Activated naive CD8-positive, alpha-beta T cell treated with anti-CD3 and anti-CD28 coated beads, Interleukin-2, amount 10 ng/mL, durations not matched to agents 7 days and 5 days (primary cell): Measurements from ENCODE around the gene CHST11. TPM values are rescaled to one million over a fixed set of nuclear protein-coding genes. Genes with fewer than 3 reads are reported as not detected.

Experiments
- ATAC-seq: fragments of 150-1000 bp; cut with Tn5 transposase; one replicate; pipeline ENCODE4 v1.10.0; 2021; ENCODE audit warnings: low read depth, moderate library complexity
- POLR2A ChIA-PET: fragments of 350-600 bp; sonication (Branson Sonifier 250); formaldehyde crosslinking; loops from one replicate; lab custom pipeline; 2021; ENCODE audit warnings: antibody characterized with exemption; lab: Charles Lee
- DNase-seq: peaks from one replicate; pipeline ENCODE4 v3.0.0; 2021
- H3K27ac Mint-ChIP-seq: one replicate; pipeline ENCODE4 v1.8.0; 2022; ENCODE audit warnings: mild to moderate bottlenecking, mixed read lengths
- H3K27me3 Mint-ChIP-seq: one replicate; pipeline ENCODE4 v1.8.0; 2022; ENCODE audit warnings: mild to moderate bottlenecking, moderate library complexity, mixed read lengths
- H3K36me3 Mint-ChIP-seq: one replicate; pipeline ENCODE4 v1.8.0; 2021; ENCODE audit warnings: mild to moderate bottlenecking, mixed read lengths
- H3K4me1 Mint-ChIP-seq: one replicate; pipeline ENCODE4 v1.8.0; 2021; ENCODE audit warnings: mixed read lengths
- H3K4me3 Mint-ChIP-seq: one replicate; pipeline ENCODE4 v1.8.0; 2022; ENCODE audit warnings: mild to moderate bottlenecking, moderate library complexity, mixed read lengths
- H3K9me3 Mint-ChIP-seq: one replicate; pipeline ENCODE4 v1.8.0; 2021; ENCODE audit warnings: mixed read lengths
- total RNA-seq, 2 experiments: library from RNA; stranded (reverse); gene quantifications; one replicate each; pipeline ENCODE4 v1.2.3, GENCODE V29; 2021

CHST11 gene
- total RNA-seq, 2 experiments from 2014 or later = 64.9 to 72.9 TPM

GRCh38 chr12:104506676-104507401, 50.1 kb downstream of the CHST11 start:
- no peak for DNase-seq
- Mint-ChIP-seq H3K4me3 (no peak overlapping the region), H3K36me3 (peaks cover 59% of the 10 kb centered on the region), H3K4me1 (peaks cover 68% of the 10 kb centered on the region), H3K27ac (peak overlapping the region; percentile 39), H3K27me3 (no peaks in the 10 kb centered on the region), H3K9me3 (peaks cover 7% of the 10 kb centered on the region)
- POLR2A ChIA-PET = no interaction called here
- ATAC-seq = no peak

DNA sequence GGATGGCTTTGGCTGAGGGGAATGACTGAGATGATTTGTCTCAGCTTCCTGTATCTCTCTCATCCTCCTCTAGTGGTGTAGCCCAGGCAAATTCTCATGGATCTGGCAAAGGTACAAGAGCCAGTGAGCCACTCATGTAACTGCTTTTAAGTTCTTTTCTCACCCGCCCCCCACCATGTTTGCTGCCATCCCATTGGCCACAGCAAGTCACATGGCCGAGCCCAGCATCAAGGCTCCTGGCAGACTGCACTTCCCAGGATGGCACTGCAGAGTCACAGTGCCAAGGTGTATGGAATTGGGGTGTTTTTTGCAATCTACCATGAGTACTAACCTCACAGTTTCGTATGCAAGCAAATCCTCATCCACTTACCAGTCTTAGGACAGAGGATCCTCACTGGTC, 50.9 kb downstream of the CHST11 start:
- no peaks in the 10 kb centered on the region for H3K27me3 Mint-ChIP-seq
- ATAC-seq = no peak
- H3K4me3 Mint-ChIP-seq = no peak overlapping the region
- H3K36me3 Mint-ChIP-seq = peaks cover 62% of the 10 kb centered on the region
- H3K9me3 Mint-ChIP-seq = peaks cover 7% of the 10 kb centered on the region
- no peak for DNase-seq
- H3K27ac Mint-ChIP-seq = no peak overlapping the region
- POLR2A ChIA-PET = no interaction called here
- H3K4me1 Mint-ChIP-seq = peaks cover 60% of the 10 kb centered on the region

DNA sequence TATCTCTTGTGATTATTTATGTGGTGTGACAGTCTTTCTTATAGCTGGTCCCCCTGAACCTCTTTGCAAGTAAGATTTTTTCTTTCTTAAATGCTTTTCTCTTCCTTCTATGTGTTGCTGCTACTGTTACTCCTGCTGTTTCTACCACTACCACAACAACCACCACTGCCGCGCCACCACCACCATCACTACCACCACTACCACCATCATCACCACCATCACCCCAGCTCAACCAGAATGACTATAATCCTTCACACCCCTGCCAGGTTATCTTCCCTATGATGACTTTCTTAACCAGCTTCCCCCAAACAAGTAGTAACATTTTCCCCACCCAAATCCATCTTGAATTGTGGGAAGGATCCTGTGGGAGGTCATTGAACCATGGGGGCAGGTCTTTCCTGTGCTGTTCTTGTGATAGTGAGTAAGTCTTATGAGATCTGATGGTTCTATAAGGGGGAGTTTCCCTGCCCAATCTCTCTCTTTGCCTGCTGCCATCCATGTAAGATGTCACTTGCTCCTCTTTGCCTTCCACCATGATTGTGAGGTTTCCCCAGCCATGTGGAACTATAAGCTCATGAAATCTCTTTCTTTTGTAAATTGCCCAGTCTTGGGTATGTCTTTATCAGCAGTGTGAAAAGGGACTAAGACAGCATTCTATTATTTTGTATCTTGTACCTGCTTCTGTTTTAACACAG, 52.2 kb downstream of the CHST11 start:
- POLR2A ChIA-PET = interaction anchor here (1.0 to 1.7 kb wide), 3 partner anchors 9 to 48 kb away, joined by 3 to 4 read pairs (median 4); no protein-coding TSS in a partner anchor
- peaks cover 59% of the 10 kb centered on the region for H3K36me3 Mint-ChIP-seq

DNA sequence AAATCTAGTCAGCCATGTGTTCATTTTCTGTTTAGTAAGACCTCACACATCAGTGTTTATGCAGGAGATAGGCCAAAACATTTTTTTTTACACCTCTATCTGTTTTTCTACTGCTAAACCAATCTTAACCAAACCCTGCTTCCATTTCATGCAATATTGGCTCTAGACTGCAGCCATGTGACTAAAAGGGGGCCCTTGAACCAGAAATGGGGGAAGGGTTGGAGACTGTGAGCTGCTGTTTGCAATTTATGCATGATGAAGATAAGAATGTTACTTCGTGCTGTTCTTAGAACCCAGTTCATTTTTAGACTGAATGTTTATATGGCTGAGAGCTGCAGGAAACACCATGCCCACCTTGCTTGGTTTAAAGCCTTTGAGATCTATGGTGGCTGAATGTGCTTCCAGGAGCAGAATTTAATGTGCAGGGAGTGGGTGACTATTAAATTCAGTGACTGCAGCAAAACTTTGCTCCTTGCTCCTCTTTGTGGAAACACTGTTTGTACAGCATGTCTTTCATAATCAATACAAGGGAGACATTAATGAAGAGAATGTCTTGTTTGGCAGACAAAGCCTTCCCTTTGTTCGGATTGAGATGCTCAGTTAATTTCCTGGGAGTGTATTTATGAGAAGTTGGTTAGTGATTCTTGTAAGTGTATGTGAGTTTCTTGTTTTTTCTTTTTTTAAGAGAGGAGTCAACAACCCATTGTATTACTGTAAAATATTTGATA, 53.6 kb downstream of the CHST11 start:
- DNase-seq (no peak), ATAC-seq (peak; percentile 73)
- peaks cover 50% of the 10 kb centered on the region for H3K4me1 Mint-ChIP-seq
- no peaks in the 10 kb centered on the region for H3K27me3 Mint-ChIP-seq
- peaks cover 64% of the 10 kb centered on the region for H3K36me3 Mint-ChIP-seq
- H3K9me3 Mint-ChIP-seq = peaks cover 8% of the 10 kb centered on the region
- POLR2A ChIA-PET = interaction anchor here (0.8 to 1.3 kb wide), 4 partner anchors 32 to 49 kb away, joined by 3 to 5 read pairs (median 4); no protein-coding TSS in a partner anchor
- peak overlapping the region; percentile 74 for H3K27ac Mint-ChIP-seq
- H3K4me3 Mint-ChIP-seq = peak overlapping the region; percentile 58

More for the DNA sequence above, 52.2 kb downstream of the CHST11 start:
- no peaks in the 10 kb centered on the region for H3K27me3 Mint-ChIP-seq
- peaks cover 49% of the 10 kb centered on the region for H3K4me1 Mint-ChIP-seq
- H3K9me3 Mint-ChIP-seq = peaks cover 8% of the 10 kb centered on the region
- no peak for DNase-seq
- no peak overlapping the region for H3K4me3 Mint-ChIP-seq
- peak overlapping the region; percentile 10 for H3K27ac Mint-ChIP-seq
- no peak for ATAC-seq

GRCh38 chr12:104510873-104511440, 54.2 kb downstream of the CHST11 start:
- Mint-ChIP-seq H3K27me3 (no peaks in the 10 kb centered on the region), H3K36me3 (peaks cover 60% of the 10 kb centered on the region), H3K27ac (no peak overlapping the region), H3K4me3 (peak overlapping the region; percentile 58), H3K4me1 (peaks cover 52% of the 10 kb centered on the region), H3K9me3 (peaks cover 8% of the 10 kb centered on the region)
- POLR2A ChIA-PET = interaction anchor here (0.8 to 1.0 kb wide), 2 partner anchors 33 to 42 kb away, joined by 3 to 5 read pairs; no protein-coding TSS in a partner anchor
- ATAC-seq (no peak), DNase-seq (no peak)

DNA sequence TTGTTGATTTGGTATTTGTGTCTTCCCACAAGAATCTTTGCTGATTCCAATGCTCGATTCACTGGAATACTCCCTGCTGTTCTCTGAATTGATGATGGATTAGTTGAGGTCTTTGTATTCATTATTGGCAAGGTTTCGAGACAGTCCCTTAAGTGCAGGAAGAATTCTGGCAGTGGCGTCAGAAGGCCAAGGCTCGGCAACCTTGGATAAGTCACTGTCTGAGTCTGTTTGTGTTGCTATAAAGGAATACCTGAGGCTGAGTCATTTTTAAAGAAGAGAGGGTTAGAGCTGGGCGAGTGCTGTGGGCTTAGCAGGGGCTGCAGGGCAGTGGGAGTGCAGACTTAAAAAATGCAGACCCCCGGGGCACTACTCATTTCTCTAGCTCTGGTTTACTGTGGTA, 56.9 kb downstream of the CHST11 start:
- H3K27me3 Mint-ChIP-seq = no peaks in the 10 kb centered on the region
- ATAC-seq = no peak

DNA sequence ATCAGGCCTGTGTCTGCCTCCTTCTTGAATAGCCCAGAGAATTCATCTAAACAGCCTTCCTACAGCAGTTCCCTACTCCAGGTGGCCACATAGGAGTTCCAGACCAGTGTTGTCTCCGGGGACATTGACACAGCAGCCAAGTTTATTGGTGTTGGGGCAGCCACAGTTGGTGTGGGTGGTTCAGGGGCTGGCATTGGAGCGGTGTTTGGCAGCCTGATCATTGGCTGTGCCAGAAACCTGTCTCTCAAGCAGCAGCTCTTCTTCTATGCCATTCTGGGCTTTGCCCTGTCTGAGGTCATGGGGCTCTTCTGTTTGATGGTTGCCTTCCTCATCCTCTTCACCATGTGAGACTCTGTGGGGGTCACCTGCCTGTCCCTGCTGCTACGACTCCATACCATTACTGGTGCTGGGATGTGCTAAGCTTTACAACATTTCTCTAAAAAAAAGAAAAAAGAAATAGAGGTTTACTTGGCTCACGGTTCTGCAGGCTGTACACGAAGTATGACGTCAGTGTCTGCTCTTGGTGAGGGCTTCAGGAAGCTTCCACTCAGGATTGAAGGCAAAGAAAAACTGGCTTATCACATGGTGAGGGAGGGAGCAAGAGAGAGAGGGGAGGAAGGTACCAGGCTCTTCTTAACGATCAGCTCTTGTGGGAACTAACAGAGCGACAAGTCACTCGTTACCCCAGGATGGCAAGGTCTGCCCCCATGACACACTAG, 57.5 kb downstream of the CHST11 start:
- POLR2A ChIA-PET = interaction anchor here (0.5 kb wide), 1 partner anchor 30 kb away, joined by 4 read pairs; no protein-coding TSS in a partner anchor
- peaks cover 54% of the 10 kb centered on the region for H3K4me1 Mint-ChIP-seq
- DNase-seq (no peak), ATAC-seq (no peak)
- peak overlapping the region; percentile 12 for H3K27ac Mint-ChIP-seq
- peaks cover 36% of the 10 kb centered on the region for H3K36me3 Mint-ChIP-seq
- H3K27me3 Mint-ChIP-seq = no peaks in the 10 kb centered on the region
- no peak overlapping the region for H3K4me3 Mint-ChIP-seq
- H3K9me3 Mint-ChIP-seq = peaks cover 4% of the 10 kb centered on the region

More for the DNA sequence above, 56.9 kb downstream of the CHST11 start:
- DNase-seq = no peak
- POLR2A ChIA-PET = interaction anchor here (0.5 kb wide), 1 partner anchor 31 kb away, joined by 4 read pairs; no protein-coding TSS in a partner anchor
- peaks cover 55% of the 10 kb centered on the region for H3K4me1 Mint-ChIP-seq
- H3K4me3 Mint-ChIP-seq = no peak overlapping the region
- H3K36me3 Mint-ChIP-seq = peaks cover 41% of the 10 kb centered on the region
- H3K9me3 Mint-ChIP-seq = peaks cover 6% of the 10 kb centered on the region
- no peak overlapping the region for H3K27ac Mint-ChIP-seq

GRCh38 chr12:104515899-104516298, 59.2 kb downstream of the CHST11 start:
- peaks cover 54% of the 10 kb centered on the region for H3K4me1 Mint-ChIP-seq
- POLR2A ChIA-PET = interaction anchor here (0.8 to 1.9 kb wide), 2 partner anchors 19 to 58 kb away, joined by 3 to 10 read pairs; partner anchors contain the start of gene CHST11
- ATAC-seq (no peak), DNase-seq (no peak)
- peaks cover 28% of the 10 kb centered on the region for H3K36me3 Mint-ChIP-seq
- no peak overlapping the region for H3K27ac Mint-ChIP-seq
- no peak overlapping the region for H3K4me3 Mint-ChIP-seq
- no peaks in the 10 kb centered on the region for H3K27me3 Mint-ChIP-seq
- H3K9me3 Mint-ChIP-seq = peaks cover 1% of the 10 kb centered on the region

DNA sequence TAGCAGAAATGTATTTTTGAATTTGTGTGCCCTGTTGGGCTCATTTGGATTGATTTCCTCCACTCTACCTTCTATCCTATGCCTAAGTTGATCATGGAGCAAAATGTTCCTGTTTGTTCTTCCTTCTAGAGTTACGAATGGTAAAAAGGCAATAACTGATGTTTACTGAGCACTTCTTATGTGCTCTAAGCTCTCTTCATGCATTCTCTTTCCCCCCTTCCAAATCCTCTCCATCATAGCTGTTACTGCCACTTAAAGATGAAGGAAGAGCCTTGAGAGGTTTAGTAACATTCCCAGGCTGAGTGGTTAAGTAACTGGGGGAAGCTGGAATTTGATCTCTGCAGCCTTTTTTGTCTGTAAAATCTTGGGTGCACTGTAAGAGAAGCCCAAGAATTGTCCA, 60.1 kb downstream of the CHST11 start:
- Mint-ChIP-seq H3K27ac (no peak overlapping the region), H3K9me3 (peaks cover 1% of the 10 kb centered on the region), H3K27me3 (no peaks in the 10 kb centered on the region), H3K4me1 (peaks cover 55% of the 10 kb centered on the region), H3K36me3 (peaks cover 29% of the 10 kb centered on the region), H3K4me3 (no peak overlapping the region)
- POLR2A ChIA-PET = interaction anchor here (0.7 to 1.9 kb wide), 2 partner anchors 59 to 174 kb away, joined by 3 to 10 read pairs; partner anchors contain the start of gene CHST11
- no peak for ATAC-seq
- no peak for DNase-seq

DNA sequence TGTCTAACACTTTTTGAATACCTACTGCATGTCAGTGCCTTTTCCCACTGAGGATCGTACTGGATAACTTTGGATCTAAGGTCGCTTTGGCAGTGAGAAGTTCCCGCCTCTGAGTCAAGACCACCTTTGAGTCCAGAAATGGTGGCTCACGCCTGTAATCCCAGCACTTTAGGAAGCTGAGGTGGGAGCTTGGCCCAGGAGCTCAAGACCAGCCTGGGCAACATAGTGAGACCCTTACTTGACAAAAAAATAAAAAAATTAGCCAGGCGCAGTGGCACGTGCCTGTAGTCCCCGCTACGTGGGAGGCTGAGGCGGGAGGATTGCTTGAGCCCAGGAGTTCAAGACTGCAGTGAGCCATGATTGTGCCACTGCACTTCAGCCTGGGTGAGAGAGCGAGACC, 61.1 kb downstream of the CHST11 start:
- POLR2A ChIA-PET = interaction anchor here (1.9 kb wide), 1 partner anchor 60 kb away, joined by 10 read pairs; the partner anchor contains the start of gene CHST11
- no peaks in the 10 kb centered on the region for H3K27me3 Mint-ChIP-seq
- no peak for DNase-seq
- peaks cover 63% of the 10 kb centered on the region for H3K4me1 Mint-ChIP-seq
- no peak overlapping the region for H3K27ac Mint-ChIP-seq
- H3K36me3 Mint-ChIP-seq = peaks cover 24% of the 10 kb centered on the region
- no peak for ATAC-seq
- H3K4me3 Mint-ChIP-seq = no peak overlapping the region
- peaks cover 1% of the 10 kb centered on the region for H3K9me3 Mint-ChIP-seq

DNA sequence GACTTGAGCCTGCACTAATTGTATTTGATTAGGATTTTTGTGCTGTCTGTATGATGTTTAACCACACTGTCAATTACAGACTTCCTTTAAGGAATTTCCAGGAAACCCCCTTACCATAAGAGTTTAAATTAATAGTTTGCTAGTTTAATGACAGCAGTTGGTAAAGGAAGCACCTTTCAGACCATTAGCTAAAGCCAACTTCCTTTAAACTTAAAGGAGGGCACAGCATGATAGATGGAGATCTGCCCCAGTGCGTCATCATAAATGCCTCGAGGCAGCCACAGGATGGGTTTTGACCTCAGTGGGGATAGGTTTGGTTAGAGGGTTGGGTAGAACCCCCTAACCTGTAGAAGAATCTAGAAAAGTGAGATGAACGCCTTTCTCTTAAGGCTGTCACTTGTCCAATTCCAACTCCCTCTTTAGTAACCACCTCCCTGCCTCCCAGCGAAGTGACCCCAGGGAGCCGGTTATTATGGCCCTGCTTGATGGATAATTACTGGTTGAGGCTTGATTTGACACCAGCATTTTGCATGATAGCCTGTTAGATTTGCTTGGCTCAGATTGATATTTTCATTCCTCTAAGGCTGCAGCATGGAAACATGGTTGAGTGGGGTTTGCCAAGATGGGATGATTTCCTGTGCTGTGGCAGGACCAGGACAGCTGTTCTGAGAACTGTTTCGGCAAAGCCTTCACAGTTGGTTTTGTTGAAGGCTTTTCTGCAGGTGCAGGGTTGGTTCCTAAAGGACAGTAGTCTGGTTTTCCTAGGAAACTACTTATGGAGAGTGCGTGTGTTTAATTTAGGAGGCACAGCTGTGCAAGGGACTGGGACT, 62.7 kb downstream of the CHST11 start:
- H3K4me1 Mint-ChIP-seq = peaks cover 75% of the 10 kb centered on the region
- peak overlapping the region; percentile 79 for H3K27ac Mint-ChIP-seq
- H3K9me3 Mint-ChIP-seq = no peaks in the 10 kb centered on the region
- H3K36me3 Mint-ChIP-seq = peaks cover 14% of the 10 kb centered on the region
- DNase-seq (peak; percentile 68), ATAC-seq (peak; percentile 90)
- no peaks in the 10 kb centered on the region for H3K27me3 Mint-ChIP-seq
- POLR2A ChIA-PET = interaction anchor here (1.0 kb wide), 1 partner anchor 168 kb away, joined by 3 read pairs; no protein-coding TSS in a partner anchor
- H3K4me3 Mint-ChIP-seq = peak overlapping the region; percentile 61
